HG03135 (cell line): ENCODE results near the gene PPFIBP1.

Experiments used
- ATAC-seq: cut with Tn5 transposase; IDR thresholded peaks from one replicate; pipeline ENCODE4 v1.9.1; 2021; ENCODE audit warnings: mild to moderate bottlenecking, moderate library complexity; ENCODE audit not compliant: unreplicated experiment

Gene PPFIBP1

GRCh38 chr12:27511723-27512045 is 12.3 kb upstream of the PPFIBP1 start:
- no peak for ATAC-seq

- no peak for ATAC-seq
Measured at GRCh38 chr12:27513155-27513824, 10.7 kb upstream of the PPFIBP1 start.

- ATAC-seq: no peak
Measured at GRCh38 chr12:27515671-27516070, 8.3 kb upstream of the PPFIBP1 start.

- no peak for ATAC-seq
Measured at GRCh38 chr12:27516625-27517024, 7.4 kb upstream of the PPFIBP1 start.

GRCh38 chr12:27517546-27517945 is 6.5 kb upstream of the PPFIBP1 start:
- no peak for ATAC-seq

GRCh38 chr12:27517961-27518665 is 5.9 kb upstream of the PPFIBP1 start:
- ATAC-seq: no peak

GRCh38 chr12:27521066-27521465 is 2.9 kb upstream of the PPFIBP1 start:
- ATAC-seq: no peak

GRCh38 chr12:27521981-27522380 is 2.0 kb upstream of the PPFIBP1 start:
- ATAC-seq: no peak

- ATAC-seq: peak; percentile 12
Measured at GRCh38 chr12:27523305-27523641, 733 bp upstream of the PPFIBP1 start.

GRCh38 chr12:27524494-27524835 is 459 bp downstream of the PPFIBP1 start:
- no peak for ATAC-seq

GRCh38 chr12:27524839-27525753 is 1.1 kb downstream of the PPFIBP1 start:
- no peak for ATAC-seq

- no peak for ATAC-seq
Measured at GRCh38 chr12:27527512-27527911, 3.5 kb downstream of the PPFIBP1 start.

GRCh38 chr12:27528788-27529187 is 4.8 kb downstream of the PPFIBP1 start:
- no peak for ATAC-seq

GRCh38 chr12:27530157-27530922 is 6.3 kb downstream of the PPFIBP1 start:
- no peak for ATAC-seq

- no peak for ATAC-seq
Measured at GRCh38 chr12:27531896-27532295, 7.9 kb downstream of the PPFIBP1 start.

GRCh38 chr12:27534060-27534764 is 10.2 kb downstream of the PPFIBP1 start:
- ATAC-seq: no peak

- no peak for ATAC-seq
Measured at GRCh38 chr12:27534765-27535161, 10.8 kb downstream of the PPFIBP1 start.

GRCh38 chr12:27535318-27535717 is 11.3 kb downstream of the PPFIBP1 start:
- ATAC-seq: no peak

- no peak for ATAC-seq
Measured at GRCh38 chr12:27537855-27538675, 14.1 kb downstream of the PPFIBP1 start.

- no peak for ATAC-seq
Measured at GRCh38 chr12:27539191-27539631, 15.2 kb downstream of the PPFIBP1 start.
